Thyroid gland (tissue), 4 donors: ENCODE results near the gene PRCP. TPM values are rescaled to one million over a fixed set of nuclear protein-coding genes. Genes with fewer than 3 reads are reported as not detected.

Source experiments
- DNase-seq, 2 donors: peaks; one replicate each; pipeline ENCODE4 v3.0.0-alpha.2; 2019
- H3K27ac ChIP-seq, 3 donors: fragments of 200-600 bp; sonication (generic); 1 replicate in 2 of 3; 2 replicates in 1 of 3; pipeline ENCODE4 v1.5.1; 2016 to 2019; ENCODE audit warnings: mild to moderate bottlenecking in 1 of 3, moderate library complexity in 1 of 3
- H3K27me3 ChIP-seq: fragments of 200-600 bp; sonication (generic); one replicate; pipeline ENCODE4 v1.5.1; 2019
- H3K36me3 ChIP-seq, 2 donors: fragments of 200-600 bp; sonication (generic); one replicate each; pipeline ENCODE4 v1.5.1; 2016 to 2019
- H3K4me1 ChIP-seq, 2 donors: fragments of 200-600 bp; sonication (generic); one replicate each; pipeline ENCODE4 v1.5.1; 2017 to 2019
- H3K4me3 ChIP-seq, 3 donors: fragments of 200-600 bp; sonication (generic); replicated peaks in 1 of 3; 1 replicate in 2 of 3; 2 replicates in 1 of 3; pipeline ENCODE4 v1.5.1; 2016; ENCODE audit warnings: mild to moderate bottlenecking in 1 of 3
- H3K9me3 ChIP-seq: fragments of 200-600 bp; sonication (generic); one replicate; pipeline ENCODE4 v1.5.1; 2017
- POLR2A ChIP-seq, 2 donors: fragments of 450-650 bp; IDR thresholded peaks; one replicate each; pipeline ENCODE4 v1.6.1; 2017; ENCODE audit warnings: antibody characterized with exemption in 2 of 2, mild to moderate bottlenecking in 2 of 2, moderate library complexity in 1 of 2
- WGBS, 2 donors: methylation state at CpG; one replicate each; pipeline ENCODE4 v1.1.5; 2017; 5-methylcytosine and 5-hydroxymethylcytosine counted together
- intact Hi-C: fragments of 100-400 bp; cut with DNase I; formaldehyde crosslinking; loops from one replicate; pipeline ENCODE4 v1.15.1; 2023
- total RNA-seq, 4 donors: library from RNA; depleted of rRNA; stranded (reverse); fragments of >200 nt; gene quantifications; one replicate each; pipeline ENCODE4 v1.2.3, GENCODE V29; 2016
- TF ChIP-seq, protein P1 (sequence below), 6 experiments: fragments of 200-600 bp in 3 of 6; fragments of 450-650 bp in 3 of 6; sonication (generic) in 3 of 6; IDR thresholded peaks; one replicate each; pipeline ENCODE4 v1.5.1; 2016 to 2019; ENCODE audit warnings: antibody characterized with exemption in 6 of 6, mild to moderate bottlenecking in 2 of 6, inconsistent platforms in 1 of 6, moderate library complexity in 1 of 6

The PRCP gene
- total RNA-seq, 4 donors from 2014 or later, result 59.1 to 122 (median 81.1) TPM

- Histone ChIP-seq H3K27ac (no peak overlapping the region), H3K36me3 (no peaks in the 10 kb centered on the region), H3K27me3 (no peaks in the 10 kb centered on the region), H3K4me1 (peaks cover 0 to 9% of the 10 kb centered on the region in 2 donors), H3K4me3 (no peak overlapping the region), H3K9me3 (no peaks in the 10 kb centered on the region)
- DNase-seq, result no peak
- intact Hi-C loops, result no loop called here
- TF ChIP-seq, protein P1, sequence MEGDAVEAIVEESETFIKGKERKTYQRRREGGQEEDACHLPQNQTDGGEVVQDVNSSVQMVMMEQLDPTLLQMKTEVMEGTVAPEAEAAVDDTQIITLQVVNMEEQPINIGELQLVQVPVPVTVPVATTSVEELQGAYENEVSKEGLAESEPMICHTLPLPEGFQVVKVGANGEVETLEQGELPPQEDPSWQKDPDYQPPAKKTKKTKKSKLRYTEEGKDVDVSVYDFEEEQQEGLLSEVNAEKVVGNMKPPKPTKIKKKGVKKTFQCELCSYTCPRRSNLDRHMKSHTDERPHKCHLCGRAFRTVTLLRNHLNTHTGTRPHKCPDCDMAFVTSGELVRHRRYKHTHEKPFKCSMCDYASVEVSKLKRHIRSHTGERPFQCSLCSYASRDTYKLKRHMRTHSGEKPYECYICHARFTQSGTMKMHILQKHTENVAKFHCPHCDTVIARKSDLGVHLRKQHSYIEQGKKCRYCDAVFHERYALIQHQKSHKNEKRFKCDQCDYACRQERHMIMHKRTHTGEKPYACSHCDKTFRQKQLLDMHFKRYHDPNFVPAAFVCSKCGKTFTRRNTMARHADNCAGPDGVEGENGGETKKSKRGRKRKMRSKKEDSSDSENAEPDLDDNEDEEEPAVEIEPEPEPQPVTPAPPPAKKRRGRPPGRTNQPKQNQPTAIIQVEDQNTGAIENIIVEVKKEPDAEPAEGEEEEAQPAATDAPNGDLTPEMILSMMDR (IDR thresholded peaks at IDR 0.05), result no peak
- no peak for TF ChIP-seq POLR2A (IDR thresholded peaks at IDR 0.05)
Observed at GRCh38 chr11:82895437-82896091, 4.7 kb downstream of the PRCP start.

GRCh38 chr11:82892611-82893169 is 7.5 kb downstream of the PRCP start:
- Histone ChIP-seq H3K27me3 (no peaks in the 10 kb centered on the region), H3K9me3 (no peaks in the 10 kb centered on the region), H3K4me3 (no peak overlapping the region), H3K4me1 (peaks cover 3 to 6% of the 10 kb centered on the region in 2 donors), H3K36me3 (no peaks in the 10 kb centered on the region), H3K27ac (no peak overlapping the region)
- TF ChIP-seq POLR2A (IDR thresholded peaks at IDR 0.05), result no peak
- TF ChIP-seq, protein P1 (IDR thresholded peaks at IDR 0.05), result no peak
- DNase-seq, result no peak
- 96 to 98% methylated on average over 2 of the region's 2 CpGs for WGBS, 2 donors
- intact Hi-C loops, result no loop called here

- H3K36me3 ChIP-seq, result no peaks in the 10 kb centered on the region
- H3K27me3 ChIP-seq, result no peaks in the 10 kb centered on the region
- DNase-seq, result no peak
- intact Hi-C loops, result no loop called here
- no peaks in the 10 kb centered on the region for H3K9me3 ChIP-seq
- no peak overlapping the region for H3K27ac ChIP-seq
- H3K4me3 ChIP-seq, result no peak overlapping the region
- TF ChIP-seq, protein P1 (IDR thresholded peaks at IDR 0.05), result no peak
- TF ChIP-seq POLR2A (IDR thresholded peaks at IDR 0.05), result no peak
- peaks cover 6 to 7% of the 10 kb centered on the region in 2 donors for H3K4me1 ChIP-seq
Observed at GRCh38 chr11:82890936-82891335, 9.3 kb downstream of the PRCP start.

GRCh38 chr11:82890002-82890341 is 10.3 kb downstream of the PRCP start:
- Histone ChIP-seq H3K4me3 (no peak overlapping the region), H3K9me3 (no peaks in the 10 kb centered on the region), H3K27ac (no peak overlapping the region), H3K4me1 (peaks cover 6 to 7% of the 10 kb centered on the region in 2 donors), H3K27me3 (no peaks in the 10 kb centered on the region), H3K36me3 (no peaks in the 10 kb centered on the region)
- DNase-seq, result no peak
- 93 to 97% methylated on average over 1 of the region's 1 CpG for WGBS, 2 donors
- intact Hi-C loops, result no loop called here
- no peak for TF ChIP-seq POLR2A (IDR thresholded peaks at IDR 0.05)

- no peak overlapping the region for H3K4me3 ChIP-seq
- H3K4me1 ChIP-seq, result peaks cover 6 to 7% of the 10 kb centered on the region in 2 donors
- no peaks in the 10 kb centered on the region for H3K27me3 ChIP-seq
- TF ChIP-seq, protein P1 (IDR thresholded peaks at IDR 0.05), result no peak
- TF ChIP-seq POLR2A (IDR thresholded peaks at IDR 0.05), result no peak
- no peaks in the 10 kb centered on the region for H3K36me3 ChIP-seq
- 63 to 65% methylated on average over 6 of the region's 6 CpGs for WGBS, 2 donors
- intact Hi-C loops, result no loop called here
- no peak for DNase-seq
- no peaks in the 10 kb centered on the region for H3K9me3 ChIP-seq
- H3K27ac ChIP-seq, result no peak overlapping the region
Observed at GRCh38 chr11:82889133-82890001, 10.9 kb downstream of the PRCP start.
